ENCODE measurements around the gene PLCD4.

- TF ChIP-seq EZH2phosphoT487 (IDR thresholded peaks at IDR 0.05; ENCODE audit: borderline replicate concordance, low read length) = no peak
- TF ChIP-seq CTCF (conservative IDR thresholded peaks at IDR 0.05; ENCODE audit: low read depth, low read length) = no peak
Measured at GRCh38 chr2:218671654-218672566, 64.2 kb downstream of the PLCD4 start, which contains the start of the genes RNF25 and STK36.

All from PC-3 (cell line).